ENCODE data around the gene TTLL6.

The TTLL6 gene

GRCh38 chr17:48730240-48730550 is 86.8 kb downstream of the TTLL6 start:
- Histone ChIP-seq H3K27me3 (ENCODE audit: insufficient read depth, low read depth, severe bottlenecking) (peaks cover 98% of the 10 kb centered on the region), H3K36me3 (no peaks in the 10 kb centered on the region), H3K4me3 (ENCODE audit: low read depth, low read length) (no peak overlapping the region), H3K9me3 (ENCODE audit: severe bottlenecking) (peaks cover 12% of the 10 kb centered on the region), H3K27ac (no peak overlapping the region)
- TF ChIP-seq CTCF (IDR thresholded peaks at IDR 0.05; ENCODE audit: low read depth, low read length), result no peak
- no peak for DNase-seq

- TF ChIP-seq CTCF (IDR thresholded peaks at IDR 0.05; ENCODE audit: low read depth, low read length), result no peak
- no peaks in the 10 kb centered on the region for H3K36me3 ChIP-seq
- peaks cover 98% of the 10 kb centered on the region for H3K27me3 ChIP-seq (ENCODE audit: insufficient read depth, low read depth, severe bottlenecking)
- H3K27ac ChIP-seq, result no peak overlapping the region
- peaks cover 12% of the 10 kb centered on the region for H3K9me3 ChIP-seq (ENCODE audit: severe bottlenecking)
- H3K4me3 ChIP-seq (ENCODE audit: low read depth, low read length), result peak overlapping the region; percentile 47
- no peak for DNase-seq
Measured at GRCh38 chr17:48729335-48730239, 87.4 kb downstream of the TTLL6 start.

GRCh38 chr17:48728232-48729231 is 88.5 kb downstream of the TTLL6 start, which contains the start of gene HOXB13:
HOXB13 (minus strand) TSS chr17:48728750; CDS start chr17:48728593, 157 bp downstream.
- DNase-seq, result peak; percentile 75

GRCh38 chr17:48727415-48728175 is 89.4 kb downstream of the TTLL6 start:
- peaks cover 10% of the 10 kb centered on the region for H3K9me3 ChIP-seq (ENCODE audit: severe bottlenecking)
- H3K27me3 ChIP-seq (ENCODE audit: insufficient read depth, low read depth, severe bottlenecking), result peaks cover 98% of the 10 kb centered on the region
- H3K27ac ChIP-seq, result no peak overlapping the region
- H3K36me3 ChIP-seq, result no peaks in the 10 kb centered on the region
- no peak for TF ChIP-seq CTCF (IDR thresholded peaks at IDR 0.05; ENCODE audit: low read depth, low read length)
- no peak for DNase-seq
- no peak overlapping the region for H3K4me3 ChIP-seq (ENCODE audit: low read depth, low read length)

More at GRCh38 chr17:48728232-48729231, 88.5 kb downstream of the TTLL6 start, which contains the start of gene HOXB13:
- H3K4me3 ChIP-seq (ENCODE audit: low read depth, low read length), result peak within 1 kb of the TSS; percentile 47
- no peak for TF ChIP-seq CTCF (IDR thresholded peaks at IDR 0.05; ENCODE audit: low read depth, low read length)
- no peak within 1 kb of the TSS for H3K27ac ChIP-seq
- H3K36me3 ChIP-seq, result no peaks in the 10 kb centered on the region
- peaks cover 98% of the 10 kb centered on the region for H3K27me3 ChIP-seq (ENCODE audit: insufficient read depth, low read depth, severe bottlenecking)
- peaks cover 13% of the 10 kb centered on the region for H3K9me3 ChIP-seq (ENCODE audit: severe bottlenecking)

GRCh38 chr17:48726916-48727286 is 90.1 kb downstream of the TTLL6 start:
- no peak overlapping the region for H3K27ac ChIP-seq
- no peak for DNase-seq
- H3K36me3 ChIP-seq, result no peaks in the 10 kb centered on the region
- H3K27me3 ChIP-seq (ENCODE audit: insufficient read depth, low read depth, severe bottlenecking), result peaks cover 98% of the 10 kb centered on the region
- H3K9me3 ChIP-seq (ENCODE audit: severe bottlenecking), result peaks cover 10% of the 10 kb centered on the region
- TF ChIP-seq CTCF (IDR thresholded peaks at IDR 0.05; ENCODE audit: low read depth, low read length), result no peak
- H3K4me3 ChIP-seq (ENCODE audit: low read depth, low read length), result no peak overlapping the region
